ENCODE results near the gene ANKRD33. TPM values are rescaled to one million over a fixed set of nuclear protein-coding genes. Genes with fewer than 3 reads are reported as not detected.

ANKRD33 gene
- total RNA-seq, 2 experiments from 2014 or later = not detected

DNA sequence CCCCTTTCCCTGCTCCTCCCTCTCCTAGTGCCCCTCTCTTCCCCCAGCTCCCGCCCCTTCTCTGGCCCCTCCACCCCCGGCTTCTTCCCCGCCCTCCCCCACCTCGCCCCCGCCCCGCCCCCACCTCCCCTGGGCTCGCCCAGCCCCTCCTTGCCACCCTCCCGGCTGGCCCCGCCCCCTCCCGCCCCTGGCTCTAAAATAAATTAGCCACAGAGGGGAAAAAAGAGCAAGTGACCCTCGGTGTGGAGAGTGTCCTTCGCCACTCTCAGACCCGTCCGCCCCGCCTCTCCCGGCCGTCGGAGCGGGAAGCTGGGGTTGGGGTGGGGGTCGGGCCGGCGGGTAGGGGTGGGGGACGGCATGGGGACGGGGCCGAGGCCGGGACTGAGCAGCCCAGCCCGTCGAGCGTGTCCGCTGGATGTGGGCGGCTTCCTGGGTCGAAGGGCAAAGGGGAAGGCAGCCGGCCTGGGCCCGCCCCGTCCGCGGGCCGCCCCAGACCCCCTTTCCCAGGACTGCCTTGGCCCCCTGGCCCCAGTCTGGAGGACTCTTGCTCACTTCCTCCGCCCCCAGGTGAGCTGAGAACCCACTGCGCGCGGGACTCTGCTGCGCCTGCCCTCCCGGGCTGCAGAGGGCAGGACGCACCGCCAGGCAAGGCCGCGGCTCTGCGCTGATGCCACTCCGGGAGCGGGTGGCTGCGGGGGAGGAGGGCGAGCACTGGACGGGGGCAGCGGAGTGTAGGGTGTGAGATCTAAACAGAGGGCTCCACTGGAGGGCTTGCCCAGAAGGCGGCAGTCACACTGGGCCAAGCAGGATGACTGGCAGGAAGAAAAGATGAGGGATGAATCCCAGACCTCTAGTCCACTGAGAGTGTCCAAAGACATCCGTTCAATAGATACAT, 38.8 kb upstream of the ANKRD33 start:
- POLR2A ChIA-PET = no interaction called here

GRCh38 chr12:51850081-51850964, 37.6 kb upstream of the ANKRD33 start:
- Mint-ChIP-seq H3K36me3 (no peaks in the 10 kb centered on the region), H3K4me3 (no peak overlapping the region), H3K27ac (no peak overlapping the region), H3K27me3 (peaks cover 21% of the 10 kb centered on the region), H3K4me1 (ENCODE audit: low read depth) (peaks cover 20% of the 10 kb centered on the region), H3K9me3 (no peaks in the 10 kb centered on the region)
- CTCF ChIA-PET = no interaction called here
- POLR2A ChIA-PET = no interaction called here
- intact Hi-C loops (cut with micrococcal nuclease) = no loop called here
- no peak for DNase-seq

More for the DNA sequence above, 38.8 kb upstream of the ANKRD33 start:
- Mint-ChIP-seq H3K27ac (no peak overlapping the region), H3K4me3 (no peak overlapping the region), H3K36me3 (no peaks in the 10 kb centered on the region), H3K4me1 (ENCODE audit: low read depth) (peaks cover 20% of the 10 kb centered on the region), H3K9me3 (no peaks in the 10 kb centered on the region), H3K27me3 (peaks cover 32% of the 10 kb centered on the region)
- CTCF ChIA-PET = no interaction called here
- intact Hi-C loops (cut with micrococcal nuclease) = no loop called here
- no peak for DNase-seq

DNA sequence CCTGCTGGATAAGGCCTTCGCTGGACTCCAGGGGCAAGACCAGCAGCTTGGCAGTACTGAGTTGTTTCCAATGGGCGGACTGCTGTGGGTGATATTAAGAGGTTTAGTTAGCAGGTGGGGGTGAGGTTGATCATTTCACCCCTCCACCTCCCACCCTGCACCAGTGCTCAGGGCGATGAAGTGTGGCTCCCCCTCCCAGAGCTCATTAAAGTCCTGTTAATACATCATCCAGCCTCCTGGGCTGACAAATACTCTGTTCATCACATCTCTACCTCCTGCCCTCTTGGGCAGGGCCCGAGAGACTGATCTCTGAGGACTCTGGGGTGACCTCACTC, 37.0 kb upstream of the ANKRD33 start:
- POLR2A ChIA-PET = no interaction called here
- H3K9me3 Mint-ChIP-seq = no peaks in the 10 kb centered on the region
- peaks cover 15% of the 10 kb centered on the region for H3K27me3 Mint-ChIP-seq
- CTCF ChIA-PET = interaction anchor here (0.6 kb wide), 1 partner anchor 127 kb away, joined by 4 read pairs; no protein-coding TSS in a partner anchor
- H3K4me3 Mint-ChIP-seq = no peak overlapping the region
- no peak for DNase-seq
- H3K36me3 Mint-ChIP-seq = no peaks in the 10 kb centered on the region
- intact Hi-C loops (cut with micrococcal nuclease) = no loop called here
- H3K4me1 Mint-ChIP-seq (ENCODE audit: low read depth) = peaks cover 19% of the 10 kb centered on the region
- no peak overlapping the region for H3K27ac Mint-ChIP-seq

- Mint-ChIP-seq H3K36me3 (no peaks in the 10 kb centered on the region), H3K9me3 (no peaks in the 10 kb centered on the region), H3K4me3 (no peak overlapping the region), H3K4me1 (ENCODE audit: low read depth) (peaks cover 14% of the 10 kb centered on the region), H3K27me3 (peaks cover 16% of the 10 kb centered on the region), H3K27ac (no peak overlapping the region)
- DNase-seq = no peak
- intact Hi-C loops (cut with micrococcal nuclease) = no loop called here
- POLR2A ChIA-PET = no interaction called here
- CTCF ChIA-PET = interaction anchor here (0.6 kb wide), 1 partner anchor 127 kb away, joined by 4 read pairs; no protein-coding TSS in a partner anchor
Observed at GRCh38 chr12:51851413-51852124, 36.3 kb upstream of the ANKRD33 start.

DNA sequence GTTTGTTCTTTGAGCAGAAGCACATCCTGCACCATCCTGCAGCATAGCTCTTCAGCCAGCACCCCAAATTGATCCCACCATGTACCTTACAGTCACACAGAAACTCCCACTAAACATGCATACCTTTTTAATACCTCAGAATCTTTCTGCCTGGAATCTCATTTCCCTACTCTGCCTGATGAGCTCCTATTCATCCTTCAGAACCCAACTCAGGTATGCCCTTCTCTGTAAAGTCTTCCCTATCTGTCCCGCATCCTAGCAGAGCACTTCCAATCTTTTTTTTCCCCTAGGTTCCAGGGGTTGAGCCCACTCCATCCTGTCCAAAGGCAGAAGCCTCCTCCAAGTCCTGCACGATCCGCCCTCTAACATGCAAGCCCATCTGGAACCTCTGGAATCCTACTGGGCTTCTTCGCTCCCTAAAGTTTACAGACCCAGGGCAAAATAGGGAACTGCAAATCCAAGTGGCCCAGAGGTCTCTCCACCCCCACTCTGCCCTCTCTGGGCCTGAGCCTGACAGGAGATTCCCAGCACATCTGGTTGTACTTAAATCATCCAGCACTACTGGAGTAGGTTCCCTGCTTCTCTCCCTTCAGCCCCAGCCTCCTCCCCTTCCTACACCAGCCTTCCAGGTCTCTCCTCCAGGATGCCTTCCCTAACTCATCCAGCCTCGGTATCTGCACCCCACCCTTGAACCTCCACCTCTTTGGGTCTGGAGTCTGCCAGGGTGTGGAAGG, 35.3 kb upstream of the ANKRD33 start:
- intact Hi-C loops (cut with micrococcal nuclease) = no loop called here
- peaks cover 16% of the 10 kb centered on the region for H3K27me3 Mint-ChIP-seq
- H3K9me3 Mint-ChIP-seq = no peaks in the 10 kb centered on the region
- DNase-seq = no peak
- ChIA-PET CTCF (no interaction called here), POLR2A (no interaction called here)
- no peak overlapping the region for H3K4me3 Mint-ChIP-seq
- no peak overlapping the region for H3K27ac Mint-ChIP-seq
- H3K36me3 Mint-ChIP-seq = no peaks in the 10 kb centered on the region
- peaks cover 11% of the 10 kb centered on the region for H3K4me1 Mint-ChIP-seq (ENCODE audit: low read depth)

- DNase-seq = no peak
- Mint-ChIP-seq H3K4me3 (no peak overlapping the region), H3K27me3 (peaks cover 13% of the 10 kb centered on the region), H3K27ac (no peak overlapping the region), H3K36me3 (no peaks in the 10 kb centered on the region), H3K9me3 (no peaks in the 10 kb centered on the region), H3K4me1 (ENCODE audit: low read depth) (peaks cover 9% of the 10 kb centered on the region)
- ChIA-PET POLR2A (interaction anchor here (0.6 kb wide), 1 partner anchor 356 kb away, joined by 4 read pairs; no protein-coding TSS in a partner anchor), CTCF (interaction anchor here (0.6 kb wide), 1 partner anchor 469 kb away, joined by 3 read pairs; no protein-coding TSS in a partner anchor)
- intact Hi-C loops (cut with micrococcal nuclease) = no loop called here
Observed at GRCh38 chr12:51855586-51856428, 32.1 kb upstream of the ANKRD33 start.

GRCh38 chr12:51860986-51861385, 26.9 kb upstream of the ANKRD33 start:
- intact Hi-C loops (cut with micrococcal nuclease) = no loop called here
- DNase-seq = no peak
- Mint-ChIP-seq H3K9me3 (no peaks in the 10 kb centered on the region), H3K27ac (no peak overlapping the region), H3K4me3 (no peak overlapping the region), H3K4me1 (ENCODE audit: low read depth) (peaks cover 8% of the 10 kb centered on the region), H3K36me3 (no peaks in the 10 kb centered on the region), H3K27me3 (peaks cover 44% of the 10 kb centered on the region)
- POLR2A ChIA-PET = no interaction called here
- CTCF ChIA-PET = no interaction called here

DNA sequence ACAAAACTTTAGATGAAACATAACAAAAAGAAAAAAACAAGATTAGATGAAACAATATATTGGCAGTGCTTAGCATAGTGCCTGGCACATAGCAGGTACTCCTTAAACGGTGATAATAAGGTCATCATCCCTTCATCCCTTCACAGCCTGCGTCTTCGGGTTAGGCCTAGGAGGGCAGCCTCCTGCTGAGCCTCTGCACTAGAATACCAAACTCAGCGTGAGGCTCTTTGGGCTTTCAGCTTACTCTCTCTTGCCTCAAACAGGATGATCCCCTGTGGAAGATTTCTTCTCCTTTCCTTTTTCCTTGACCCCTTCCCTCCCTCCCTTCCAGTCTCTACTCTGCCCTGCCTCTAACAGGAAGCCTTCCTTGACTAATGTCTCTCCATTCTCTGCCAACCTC, 25.0 kb upstream of the ANKRD33 start:
- no peak overlapping the region for H3K4me3 Mint-ChIP-seq
- intact Hi-C loops (cut with micrococcal nuclease) = no loop called here
- H3K27me3 Mint-ChIP-seq = peaks cover 46% of the 10 kb centered on the region
- H3K4me1 Mint-ChIP-seq (ENCODE audit: low read depth) = peaks cover 8% of the 10 kb centered on the region
- H3K27ac Mint-ChIP-seq = no peak overlapping the region
- POLR2A ChIA-PET = interaction anchor here (1.6 kb wide), 1 partner anchor 35 kb away, joined by 3 read pairs; no protein-coding TSS in a partner anchor
- H3K9me3 Mint-ChIP-seq = no peaks in the 10 kb centered on the region
- CTCF ChIA-PET = interaction anchor here (0.8 kb wide), 1 partner anchor 12 kb away, joined by 4 read pairs; no protein-coding TSS in a partner anchor
- no peaks in the 10 kb centered on the region for H3K36me3 Mint-ChIP-seq
- DNase-seq = no peak

GRCh38 chr12:51863363-51863932, 24.5 kb upstream of the ANKRD33 start:
- peaks cover 51% of the 10 kb centered on the region for H3K27me3 Mint-ChIP-seq
- no peaks in the 10 kb centered on the region for H3K36me3 Mint-ChIP-seq
- ChIA-PET CTCF (interaction anchor here (0.8 to 1.1 kb wide), 1 partner anchor 12 kb away, joined by 4 to 6 read pairs; no protein-coding TSS in a partner anchor), POLR2A (interaction anchor here (1.6 kb wide), 1 partner anchor 35 kb away, joined by 3 read pairs; no protein-coding TSS in a partner anchor)
- no peaks in the 10 kb centered on the region for H3K9me3 Mint-ChIP-seq
- intact Hi-C loops (cut with micrococcal nuclease) = no loop called here
- H3K4me3 Mint-ChIP-seq = no peak overlapping the region
- DNase-seq = no peak
- H3K27ac Mint-ChIP-seq = no peak overlapping the region
- H3K4me1 Mint-ChIP-seq (ENCODE audit: low read depth) = peaks cover 8% of the 10 kb centered on the region

GRCh38 chr12:51863933-51864832, 23.7 kb upstream of the ANKRD33 start:
- peaks cover 56% of the 10 kb centered on the region for H3K27me3 Mint-ChIP-seq
- POLR2A ChIA-PET = interaction anchor here (0.6 kb wide), 1 partner anchor 54 kb away, joined by 3 read pairs; no protein-coding TSS in a partner anchor
- peak overlapping the region; percentile 12 for H3K4me3 Mint-ChIP-seq
- H3K36me3 Mint-ChIP-seq = no peaks in the 10 kb centered on the region
- no peaks in the 10 kb centered on the region for H3K9me3 Mint-ChIP-seq
- intact Hi-C loops (cut with micrococcal nuclease) = no loop called here
- CTCF ChIA-PET = interaction anchor here (0.6 to 1.3 kb wide), 4 partner anchors 11 to 161 kb away, joined by 3 to 6 read pairs (median 4); no protein-coding TSS in a partner anchor
- H3K27ac Mint-ChIP-seq = no peak overlapping the region
- H3K4me1 Mint-ChIP-seq (ENCODE audit: low read depth) = peaks cover 8% of the 10 kb centered on the region
- DNase-seq = peak; percentile 58
